NCI-H1417 (cell line): ENCODE data around the gene NSRP1.
"Not testable (repeated sequence)": the region's sequence is repeated elsewhere in the genome, so short reads cannot be mapped to it uniquely, and the experiment has no call there.

Source experiments
- DNase-seq, 3 experiments: peaks; one replicate each; lab custom pipeline; 2025; lab: John Stamatoyannopoulos, UW

The NSRP1 gene

GRCh38 chr17:30124273-30124796 is 7.7 kb downstream of the NSRP1 start:
- no peak for DNase-seq

GRCh38 chr17:30130121-30130520 is 13.5 kb downstream of the NSRP1 start:
- DNase-seq: no peak

- DNase-seq: no peak
Observed at GRCh38 chr17:30132615-30133014, 16.0 kb downstream of the NSRP1 start.

- DNase-seq: no peak
Observed at GRCh38 chr17:30133197-30133596, 16.6 kb downstream of the NSRP1 start.

- no peak for DNase-seq
Observed at GRCh38 chr17:30134551-30134950, 17.9 kb downstream of the NSRP1 start.

- no peak for DNase-seq
Observed at GRCh38 chr17:30137158-30137557, 20.5 kb downstream of the NSRP1 start.

- not testable (repeated sequence) for DNase-seq
Observed at GRCh38 chr17:30147860-30148259, 31.2 kb downstream of the NSRP1 start.

GRCh38 chr17:30148376-30148775 is 31.8 kb downstream of the NSRP1 start:
- no peak for DNase-seq

- no peak for DNase-seq
Observed at GRCh38 chr17:30151471-30151870, 34.9 kb downstream of the NSRP1 start.

GRCh38 chr17:30153463-30153862 is 36.8 kb downstream of the NSRP1 start:
- no peak for DNase-seq

GRCh38 chr17:30155389-30155788 is 38.8 kb downstream of the NSRP1 start:
- DNase-seq: no peak

- DNase-seq: no peak
Observed at GRCh38 chr17:30158896-30159625, 42.4 kb downstream of the NSRP1 start.

GRCh38 chr17:30160419-30161172 is 44.0 kb downstream of the NSRP1 start:
- no peak for DNase-seq

GRCh38 chr17:30161601-30162000 is 45.0 kb downstream of the NSRP1 start:
- DNase-seq: no peak

GRCh38 chr17:30164531-30164930 is 47.9 kb downstream of the NSRP1 start:
- no peak for DNase-seq

GRCh38 chr17:30165147-30165546 is 48.5 kb downstream of the NSRP1 start:
- no peak for DNase-seq

GRCh38 chr17:30165960-30166359 is 49.3 kb downstream of the NSRP1 start:
- DNase-seq: no peak

GRCh38 chr17:30170415-30170987 is 53.9 kb downstream of the NSRP1 start:
- peak in 2 of 3 experiments; percentile 20 to 49 for DNase-seq

- no peak for DNase-seq
Observed at GRCh38 chr17:30172560-30172959, 55.9 kb downstream of the NSRP1 start.

GRCh38 chr17:30173649-30174048 is 57.0 kb downstream of the NSRP1 start:
- DNase-seq: no peak

GRCh38 chr17:30174556-30174955 is 57.9 kb downstream of the NSRP1 start:
- DNase-seq: no peak

- DNase-seq: no peak
Observed at GRCh38 chr17:30176855-30177254, 60.2 kb downstream of the NSRP1 start.

GRCh38 chr17:30186761-30187160 is 70.1 kb downstream of the NSRP1 start:
- DNase-seq: no peak
